Umbilical cord (tissue), 1 donor: ENCODE measurements around the gene TMEM184C. TPM values are rescaled to one million over a fixed set of nuclear protein-coding genes. Genes with fewer than 3 reads are reported as not detected.

Experiments
- total RNA-seq: library from RNA; depleted of rRNA; stranded (reverse); fragments of >200 nt; gene quantifications from one replicate; pipeline ENCODE4 v1.2.3, GENCODE V29; 2014; ENCODE audit warnings: low replicate concordance; ENCODE audit not compliant: insufficient read depth

The TMEM184C gene
- total RNA-seq, 1 donor from 2014 or later = 43.3 TPM

Other genes with a start within 250 kb of the TMEM184C start
- 35.4 TPM for gene EDNRA, start 136.3 kb upstream of the TMEM184C start, total RNA-seq
- gene PRMT9, start 66.8 kb downstream of the TMEM184C start, total RNA-seq = 57.8 TPM
- gene ARHGAP10, start 114.7 kb downstream of the TMEM184C start, total RNA-seq = 71.0 TPM